HG02970 (cell line): ENCODE results near the gene SHANK1.
"Not testable (repeated sequence)": the region's sequence is repeated elsewhere in the genome, so short reads cannot be mapped to it uniquely, and the experiment has no call there.

Experiments used
- ATAC-seq: cut with Tn5 transposase; IDR thresholded peaks from one replicate; pipeline ENCODE4 v1.9.1; 2021; ENCODE audit warnings: mild to moderate bottlenecking, moderate library complexity, moderate number of reproducible peaks; ENCODE audit not compliant: unreplicated experiment, low FRiP score

The SHANK1 gene

DNA sequence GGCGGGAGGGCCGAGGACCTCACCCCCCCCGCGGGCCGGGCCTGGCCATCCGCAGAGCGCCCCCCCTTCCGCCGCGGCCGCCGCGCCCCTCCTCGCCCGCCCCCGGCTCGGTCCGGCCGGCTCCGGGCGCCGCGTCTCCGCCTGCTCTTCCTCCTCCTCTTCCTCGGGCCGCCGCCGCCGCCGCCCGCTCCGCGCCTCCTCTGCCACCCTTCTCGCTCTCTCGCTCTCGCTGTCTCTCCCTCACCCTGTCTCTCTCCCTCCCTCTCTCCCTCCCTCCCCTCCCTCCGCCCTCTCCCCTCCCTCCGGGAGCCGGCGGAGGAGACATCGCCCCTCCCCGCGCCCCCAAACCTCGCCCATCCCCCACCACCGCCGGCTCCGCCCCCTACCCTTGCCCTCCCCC lies at the start of gene SHANK1:
Gene SHANK1, minus strand, starts transcription at position 237 of the 400 bp plus-strand sequence. CDS start 2,883 bp downstream, outside the sequence.
- ATAC-seq: no peak

DNA sequence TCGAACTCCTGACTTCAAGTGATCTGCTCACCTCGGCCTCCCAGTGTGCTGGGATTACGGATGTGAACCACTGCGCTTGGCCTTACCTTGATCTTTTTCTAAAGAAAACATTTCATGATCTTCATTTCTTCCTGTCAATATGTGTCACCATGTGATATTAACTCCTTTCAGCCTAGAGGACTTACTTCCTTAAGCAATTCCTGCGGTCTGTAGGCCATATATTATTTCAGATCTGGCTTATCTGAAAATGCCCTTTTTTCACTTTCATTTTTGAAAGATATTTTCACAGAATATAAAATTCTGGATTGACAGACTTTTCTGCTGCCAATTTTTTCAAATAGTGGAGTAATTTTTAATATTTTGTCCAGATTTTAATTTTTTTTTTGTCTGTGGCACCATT lies 48.7 kb upstream of the SHANK1 start:
- ATAC-seq: no peak

DNA sequence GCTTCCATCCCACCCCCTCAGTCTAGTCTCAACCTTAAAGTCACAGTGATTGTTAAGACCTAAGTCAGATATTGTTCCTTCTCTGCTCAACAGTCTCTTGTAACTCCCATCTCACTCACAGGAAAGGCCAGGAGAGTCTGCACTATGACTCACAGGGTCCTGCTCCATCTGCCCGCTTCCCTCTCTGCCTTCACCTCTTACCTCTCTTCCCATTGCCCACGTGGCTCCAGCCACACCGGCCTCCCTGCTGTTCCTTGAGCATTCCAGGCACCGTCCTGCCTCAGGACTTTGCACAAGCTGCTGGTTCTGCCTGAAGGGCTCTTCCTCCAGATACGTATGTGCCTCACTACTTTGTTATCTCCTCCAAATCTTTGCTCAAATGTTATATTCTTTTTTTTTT lies 47.7 kb upstream of the SHANK1 start:
- ATAC-seq: not testable (repeated sequence)

GRCh38 chr19:50766746-50767145 lies 47.1 kb upstream of the SHANK1 start:
- ATAC-seq: not testable (repeated sequence)

GRCh38 chr19:50764409-50764808 lies 44.8 kb upstream of the SHANK1 start:
- ATAC-seq: no peak

DNA sequence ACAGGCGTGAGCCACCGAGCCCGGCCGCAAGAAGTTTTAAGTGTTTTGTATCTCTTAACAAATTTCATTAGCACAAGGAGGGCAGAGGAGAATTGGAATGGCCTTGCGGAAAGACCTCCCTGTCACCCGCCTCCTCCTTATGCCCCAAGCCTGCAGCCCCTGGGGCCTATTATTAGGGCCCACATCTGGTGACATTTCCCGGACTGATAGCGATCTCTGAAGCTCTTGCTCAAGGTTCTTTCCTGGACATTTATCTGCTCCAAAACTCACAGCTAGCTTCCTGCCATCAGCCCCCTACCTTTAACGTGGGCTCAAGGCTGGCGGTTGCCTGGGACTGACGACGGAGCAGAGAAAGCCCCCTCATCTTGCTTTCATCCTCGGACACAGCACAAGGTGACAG lies 43.9 kb upstream of the SHANK1 start:
- not testable (repeated sequence) for ATAC-seq

DNA sequence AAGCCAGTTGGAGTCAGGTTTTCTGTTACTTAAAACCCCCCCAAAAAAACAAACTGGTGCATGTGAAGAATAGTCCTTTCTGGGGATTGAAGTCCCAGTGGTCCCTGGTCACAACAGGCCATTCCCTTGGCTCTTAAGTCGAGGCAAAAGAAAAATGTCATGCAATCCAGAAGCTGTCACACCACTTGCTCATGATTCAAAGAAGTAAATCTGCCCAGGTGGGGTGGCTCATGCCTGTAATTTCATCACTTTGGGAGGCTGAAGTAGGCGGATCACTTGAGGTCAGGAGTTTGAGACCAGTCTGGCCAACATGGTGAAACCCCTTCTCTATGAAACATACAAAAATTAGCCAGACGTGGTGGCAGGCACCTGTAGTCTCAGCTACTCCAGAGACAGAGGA lies 41.9 kb upstream of the SHANK1 start:
- ATAC-seq: not testable (repeated sequence)

- no peak for ATAC-seq
Measured at GRCh38 chr19:50759886-50760285, 40.3 kb upstream of the SHANK1 start.

DNA sequence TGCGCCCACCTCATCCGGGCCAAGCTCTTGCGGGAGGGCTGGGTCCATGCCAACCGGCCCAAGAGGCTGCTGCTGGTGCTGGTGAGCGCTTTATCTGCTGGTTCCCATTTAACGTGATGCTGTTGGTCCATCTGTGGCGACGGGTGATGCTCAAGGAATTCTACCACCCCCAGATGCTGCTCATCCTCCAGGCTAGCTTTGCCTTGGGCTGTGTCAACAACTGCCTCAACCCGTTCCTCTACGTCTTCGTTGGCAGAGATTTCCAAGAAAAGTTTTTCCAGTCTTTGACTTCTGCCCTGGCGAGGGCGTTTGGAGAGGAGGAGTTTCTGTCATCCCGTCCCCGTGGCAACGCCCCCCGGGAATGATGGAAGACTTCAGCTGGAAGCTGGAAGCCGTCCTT lies 39.5 kb upstream of the SHANK1 start:
- ATAC-seq: not testable (repeated sequence)

- ATAC-seq: not testable (repeated sequence)
Measured at GRCh38 chr19:50757624-50758023, 38.0 kb upstream of the SHANK1 start.

GRCh38 chr19:50756244-50756643 lies 36.6 kb upstream of the SHANK1 start:
- ATAC-seq: not testable (repeated sequence)

DNA sequence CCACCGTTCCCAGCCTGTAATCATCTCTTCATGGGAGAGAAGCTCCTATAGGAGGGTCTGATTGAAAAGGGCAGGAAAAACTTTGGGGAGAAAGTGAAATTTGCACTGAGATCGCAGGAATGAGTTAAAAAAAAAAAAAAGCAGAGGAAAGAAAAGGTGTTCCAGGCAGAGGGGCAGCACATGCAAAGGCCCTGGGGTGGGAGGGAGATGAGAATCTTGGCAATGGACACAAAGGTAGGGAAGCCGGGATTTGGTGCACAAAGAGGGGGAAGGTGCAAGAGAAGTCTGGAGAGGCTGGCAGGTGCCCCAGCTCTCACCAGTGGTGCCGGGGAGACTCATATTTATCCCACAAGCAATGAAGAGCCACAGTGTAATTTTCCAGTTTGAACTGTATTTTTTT lies 34.3 kb upstream of the SHANK1 start:
- ATAC-seq: no peak

GRCh38 chr19:50750010-50750409 lies 30.4 kb upstream of the SHANK1 start:
- ATAC-seq: no peak

- ATAC-seq: no peak
Measured at GRCh38 chr19:50749490-50749889, 29.9 kb upstream of the SHANK1 start.

GRCh38 chr19:50747141-50747540 lies 27.5 kb upstream of the SHANK1 start:
- not testable (repeated sequence) for ATAC-seq

DNA sequence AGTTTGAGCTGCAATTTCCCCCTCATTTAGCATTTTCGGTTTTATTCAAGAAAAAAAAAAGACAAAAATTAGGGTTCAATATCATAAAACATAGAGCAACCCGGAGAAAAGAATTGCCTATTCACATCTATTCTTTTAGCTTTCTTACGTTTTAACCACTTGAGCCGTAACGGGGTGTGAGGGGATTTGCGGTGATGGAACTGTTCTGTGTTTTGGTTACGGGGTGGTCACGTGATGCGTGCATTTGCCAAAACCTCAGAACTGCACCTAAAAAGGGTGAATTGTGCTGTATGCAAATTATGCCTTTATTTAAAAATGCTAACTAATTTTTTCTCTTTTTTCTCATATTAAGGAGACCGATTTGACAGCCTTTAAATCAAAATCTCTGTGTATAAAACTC lies 25.6 kb upstream of the SHANK1 start:
- ATAC-seq: no peak

DNA sequence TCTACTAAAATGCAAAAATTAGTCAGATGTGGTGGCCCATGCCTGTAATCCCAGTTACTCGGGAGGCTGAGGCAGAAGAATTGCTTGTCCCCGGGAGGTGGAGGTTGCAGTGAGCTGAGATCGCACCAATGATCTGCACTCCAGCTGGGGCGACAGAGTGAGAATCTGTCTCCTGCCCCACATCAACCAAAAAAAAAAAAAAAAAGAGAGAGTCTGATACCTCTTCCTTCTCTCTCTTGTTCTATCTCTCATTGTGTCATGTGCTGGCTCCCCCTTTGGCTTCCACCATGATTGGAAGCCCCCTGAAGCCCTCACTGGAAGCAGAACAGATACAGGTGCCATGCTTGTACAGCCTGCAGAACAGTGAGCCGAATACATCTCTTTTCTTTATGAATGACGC lies 23.9 kb upstream of the SHANK1 start:
- ATAC-seq: no peak

- no peak for ATAC-seq
Measured at GRCh38 chr19:50741179-50741933, 21.8 kb upstream of the SHANK1 start.

GRCh38 chr19:50739914-50740426 lies 20.4 kb upstream of the SHANK1 start:
- no peak for ATAC-seq

GRCh38 chr19:50739132-50739913 lies 19.7 kb upstream of the SHANK1 start:
- ATAC-seq: no peak

- no peak for ATAC-seq
Measured at GRCh38 chr19:50736338-50736737, 16.7 kb upstream of the SHANK1 start.
